GM12878 (cell line): ENCODE results near the gene DDX11. TPM values are rescaled to one million over a fixed set of nuclear protein-coding genes. Genes with fewer than 3 reads are reported as not detected.

Experiments used
- ATAC-seq: fragments of 200-7000 bp; cut with Tn5 transposase; 3 replicates; pipeline ENCODE4 v1.9.1; 2020; ENCODE audit warnings: mild to moderate bottlenecking, moderate library complexity
- BruUV-seq: library from RNA; stranded (reverse); fragments of 400-500 nt; replicated peaks from 2 replicates; lab custom pipeline; 2021; lab: Mats Ljungman, UMichigan
- CTCF ChIA-PET: fragments of 300-600 bp; sonication (Branson Sonifier 250); formaldehyde crosslinking; extraction: SDS; loops from one replicate; lab custom pipeline; 2021; ENCODE audit warnings: inconsistent platforms; lab: Yijun Ruan, JAX
- POLR2A ChIA-PET: fragments of 350-600 bp; formaldehyde crosslinking; extraction: SDS; loops from one replicate; lab custom pipeline; 2021; ENCODE audit warnings: inconsistent platforms; lab: Charles Lee
- RAD21 ChIA-PET: fragments of 300-600 bp; sonication (Branson Sonifier 250); formaldehyde crosslinking; loops from one replicate; lab custom pipeline; 2023; ENCODE audit warnings: antibody characterized with exemption; ENCODE audit not compliant: unreplicated experiment; lab: Charles Lee
- SMC1A ChIA-PET: fragments of 300-600 bp; sonication (Branson Sonifier 250); formaldehyde crosslinking; loops from one replicate; lab custom pipeline; 2023; ENCODE audit not compliant: unreplicated experiment, uncharacterized antibody; lab: Charles Lee
- DNase-seq: peaks from one replicate; pipeline ENCODE4 v3.0.0-alpha.2; 2011; ENCODE audit warnings: low read depth, low spot score
- FAIRE-seq: peaks from 3 replicates; lab custom pipeline; 2011; peaks lifted over from hg19 to GRCh38; lab: Jason Lieb, UNC
- H2AFZ ChIP-seq: 2 replicates; pipeline ENCODE4 v1.6.0; 2011; ENCODE audit warnings: low read depth, low read length, control low read depth; ENCODE audit not compliant: control insufficient read depth
- H3K27ac ChIP-seq: 2 replicates; pipeline ENCODE4 v1.5.1; 2011; ENCODE audit warnings: control low read depth; ENCODE audit not compliant: control insufficient read depth, insufficient read depth
- H3K27me3 ChIP-seq, 2 experiments: replicated peaks in 1 of 2; 2 replicates each; pipeline versions ENCODE4 v1.6.0 to v1.6.1; 2011; ENCODE audit warnings: low read length in 1 of 2; ENCODE audit not compliant: control insufficient read depth in 2 of 2, insufficient read depth in 2 of 2
- H3K36me3 ChIP-seq, 2 experiments: 2 replicates each; pipeline ENCODE4 v1.5.1; 2011; ENCODE audit warnings: low read length in 1 of 2; ENCODE audit not compliant: control insufficient read depth in 2 of 2, insufficient read depth in 2 of 2
- H3K4me1 ChIP-seq: 2 replicates; pipeline ENCODE4 v1.6.1; 2011; ENCODE audit warnings: mild to moderate bottlenecking, low read length, moderate library complexity, mixed read lengths; ENCODE audit not compliant: control insufficient read depth, insufficient read depth
- H3K4me2 ChIP-seq: 2 replicates; pipeline ENCODE4 v1.6.0; 2011; ENCODE audit warnings: control low read depth; ENCODE audit not compliant: control insufficient read depth, insufficient read depth
- H3K4me3 ChIP-seq: fragments of 200-600 bp; sonication (generic); 2 replicates; pipeline ENCODE4 v1.5.1; 2016
- H3K79me2 ChIP-seq: 2 replicates; pipeline ENCODE4 v1.6.0; 2011; ENCODE audit warnings: low read length; ENCODE audit not compliant: control insufficient read depth, insufficient read depth
- H3K9ac ChIP-seq: 2 replicates; pipeline ENCODE4 v1.8.0; 2011; ENCODE audit warnings: low read length, control low read depth, mixed read lengths; ENCODE audit not compliant: control insufficient read depth, insufficient read depth
- H3K9me3 ChIP-seq: replicated peaks from 3 replicates; pipeline ENCODE4 v1.5.1; 2011; ENCODE audit warnings: mild to moderate bottlenecking, low read length; ENCODE audit not compliant: control insufficient read depth, insufficient read depth
- H4K20me1 ChIP-seq: 2 replicates; pipeline ENCODE4 v1.6.0; 2011; ENCODE audit not compliant: control insufficient read depth, insufficient read depth
- E2F8 ChIP-seq: fragments of 450-650 bp; IDR thresholded peaks from 2 replicates; pipeline ENCODE4 v1.6.1; 2018; ENCODE audit warnings: mild to moderate bottlenecking, low read depth, moderate library complexity; ENCODE audit not compliant: partially characterized antibody
- IRF4 ChIP-seq: IDR thresholded peaks from 2 replicates; pipeline ENCODE4 v1.6.1; 2011; ENCODE audit warnings: low read depth, low read length
- NFIC ChIP-seq: IDR thresholded peaks from 2 replicates; pipeline ENCODE4 v1.6.1; 2012; ENCODE audit warnings: low read depth, mild to moderate bottlenecking, inconsistent platforms, low read length, moderate library complexity
- PML ChIP-seq: IDR thresholded peaks from 2 replicates; pipeline ENCODE4 v1.6.1; 2012; ENCODE audit warnings: low read length, inconsistent platforms
- POLR2AphosphoS2 ChIP-seq: IDR thresholded peaks from 2 replicates; pipeline ENCODE4 v1.6.1; 2011; ENCODE audit warnings: low read depth, mild to moderate bottlenecking, low read length, improper control_type of control experiment, moderate library complexity
- SIX5 ChIP-seq: IDR thresholded peaks from 2 replicates; pipeline ENCODE4 v1.6.1; 2011; ENCODE audit warnings: mild to moderate bottlenecking, low read depth, low read length, moderate library complexity; ENCODE audit not compliant: severe bottlenecking
- STAT1 ChIP-seq: fragments of 450-650 bp; conservative IDR thresholded peaks from 2 replicates; pipeline ENCODE4 v1.6.1; 2014; ENCODE audit warnings: antibody characterized with exemption, mild to moderate bottlenecking
- ZZZ3 ChIP-seq: IDR thresholded peaks from 2 replicates; pipeline ENCODE4 v1.6.1; 2011; ENCODE audit warnings: low read depth; ENCODE audit not compliant: control insufficient read depth, insufficient read length
- WGBS: methylation state at CpG from one replicate; pipeline ENCODE4 v1.1.6; 2016; ENCODE audit warnings: low lambda C conversion rate; ENCODE audit not compliant: insufficient replicate concordance, insufficient coverage; ENCODE audit errors: missing lambda C conversion rate; 5-methylcytosine and 5-hydroxymethylcytosine counted together
- in situ Hi-C: fragments of 300-500 bp; cut with MboI; formaldehyde crosslinking; loops from 9 replicates; pipeline ENCODE4 v1.14.3; 2018; ENCODE audit warnings: mixed read lengths
- intact Hi-C: fragments of 100-400 bp; cut with micrococcal nuclease; formaldehyde crosslinking; loops from one replicate; pipeline ENCODE4 v1.14.2; 2022; ENCODE audit not compliant: unreplicated experiment
- polyA plus RNA-seq, 11 experiments: library from polyadenylated mRNA; depleted of rRNA in 4 of 11; unstranded in 6 of 11; stranded (reverse) in 5 of 11; fragments of >200 nt; fragmentation: Nextera tagmentation in 4 of 11; fragmentation: Illumina TruSeq in 1 of 11; extraction: Ambion mirVana in 4 of 11; extraction: Trizol in 1 of 11; gene quantifications; 1 replicate in 1 of 11; 2 replicates in 10 of 11; pipeline versions ENCODE4 v1.2.1 to v1.2.3, GENCODE V29; 2011 to 2016; ENCODE audit warnings: inconsistent platforms in 2 of 11, missing spikeins in 2 of 11, low read depth in 1 of 11
- total RNA-seq, 4 experiments: library from RNA; depleted of rRNA in 3 of 4; stranded (reverse); fragments of >200 nt in 3 of 4; fragmentation: Illumina TruSeq in 1 of 4; extraction: Trizol in 1 of 4; gene quantifications; 2 replicates each; pipeline versions ENCODE4 v1.2.1 to v1.2.3, GENCODE V29; 2013 to 2021

Gene DDX11
- total and polyA plus RNA-seq, 10 of the 15 experiments (the other 5 are each of a cell fraction or from before 2014, with no cell fraction given) = 3.8 to 94.2 (median 46.3) TPM

DNA sequence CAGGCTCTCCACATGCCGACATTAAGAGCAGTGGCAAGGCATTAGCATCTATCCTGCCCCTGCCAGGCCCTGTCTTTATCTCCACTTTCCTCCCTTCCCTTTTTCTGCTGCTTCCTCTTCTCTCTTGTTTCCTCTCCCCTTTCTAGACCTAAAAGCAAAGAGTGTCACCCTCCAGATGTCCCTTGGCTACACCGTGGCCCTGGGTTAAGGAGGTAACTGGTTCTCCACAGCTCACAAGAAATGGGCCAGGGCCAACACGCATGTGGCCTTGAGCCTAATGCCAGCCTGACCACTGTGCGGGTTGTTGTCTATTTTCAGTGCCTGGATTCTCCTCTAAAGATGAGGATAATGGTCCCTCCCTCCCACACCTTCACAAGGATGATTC, 41.7 kb upstream of the DDX11 start:
- Histone ChIP-seq H3K79me2 (no peaks in the 10 kb centered on the region), H2AFZ (no peak overlapping the region), H3K9ac (no peak overlapping the region), H4K20me1 (no peaks in the 10 kb centered on the region), H3K27ac (no peak overlapping the region), H3K4me3 (no peak overlapping the region), H3K4me1 (no peaks in the 10 kb centered on the region), H3K9me3 (no peaks in the 10 kb centered on the region), H3K4me2 (no peak overlapping the region), H3K27me3 (peaks cover 0 to 3% of the 10 kb centered on the region in 2 experiments; a peak in 1 of 4 replicates), H3K36me3 (no peaks in the 10 kb centered on the region)
- POLR2A ChIA-PET = no interaction called here
- no TSS peak for BruUV-seq
- ATAC-seq (no peak), DNase-seq (no peak), FAIRE-seq (no peak)
- RAD21 ChIA-PET = no interaction called here
- WGBS = 35% methylated on average over 4 of the region's 4 CpGs
- SMC1A ChIA-PET = no interaction called here
- CTCF ChIA-PET = no interaction called here
- no peak for TF ChIP-seq POLR2AphosphoS2
- no peak for TF ChIP-seq ZZZ3
- no peak for TF ChIP-seq SIX5
- TF ChIP-seq NFIC = no peak
- no peak for TF ChIP-seq PML
- no peak for TF ChIP-seq STAT1
- TF ChIP-seq IRF4 = no peak
- no peak for TF ChIP-seq E2F8
- intact Hi-C loops = no loop called here
- in situ Hi-C loops = no loop called here
